Type B pancreatic cell (in vitro differentiated cells): ENCODE results near the gene CSNK1D. TPM values are rescaled to one million over a fixed set of nuclear protein-coding genes. Genes with fewer than 3 reads are reported as not detected.

Source experiments
- DNase-seq: peaks from one replicate; pipeline ENCODE4 v3.0.0; 2021; ENCODE audit warnings: mixed read lengths; ENCODE audit not compliant: unreplicated experiment; ENCODE audit errors: extremely low spot score
- H3K27ac Mint-ChIP-seq: 2 replicates; pipeline ENCODE4 v1.8.0; 2021; ENCODE audit warnings: mild to moderate bottlenecking, mixed read lengths
- H3K27me3 Mint-ChIP-seq: 2 replicates; pipeline ENCODE4 v1.8.0; 2021; ENCODE audit warnings: mixed read lengths
- H3K36me3 Mint-ChIP-seq: 2 replicates; pipeline ENCODE4 v1.8.0; 2021; ENCODE audit warnings: mixed read lengths
- H3K4me1 Mint-ChIP-seq: one replicate; pipeline ENCODE4 v1.8.0; 2021; ENCODE audit warnings: mixed read lengths; ENCODE audit not compliant: unreplicated experiment
- H3K4me3 Mint-ChIP-seq: 2 replicates; pipeline ENCODE4 v1.8.0; 2021; ENCODE audit warnings: mild to moderate bottlenecking, mixed read lengths
- H3K9me3 Mint-ChIP-seq: 2 replicates; pipeline ENCODE4 v1.8.0; 2021; ENCODE audit warnings: mixed read lengths
- CTCF ChIP-seq: fragments of 200-600 bp; sonication (generic); conservative IDR thresholded peaks from 2 replicates; pipeline ENCODE4 v1.5.0; 2021; ENCODE audit warnings: antibody characterized with exemption, mild to moderate bottlenecking
- total RNA-seq: library from RNA; stranded (reverse); gene quantifications from 2 replicates; pipeline ENCODE4 v1.2.1, GENCODE V29; 2021; ENCODE audit warnings: low replicate concordance

CSNK1D gene
- total RNA-seq, 1 donor from 2014 or later, result 176 TPM

- Mint-ChIP-seq H3K4me1 (peaks cover 10% of the 10 kb centered on the region), H3K27me3 (no peaks in the 10 kb centered on the region), H3K27ac (no peak overlapping the region)
Measured at GRCh38 chr17:82200743-82201497, 72.6 kb downstream of the CSNK1D start.

GRCh38 chr17:82200135-82200534, 73.4 kb downstream of the CSNK1D start:
- H3K27me3 Mint-ChIP-seq, result no peaks in the 10 kb centered on the region
- DNase-seq, result no peak
- peaks cover 3% of the 10 kb centered on the region for H3K4me1 Mint-ChIP-seq
- H3K36me3 Mint-ChIP-seq, result peaks cover 12% of the 10 kb centered on the region
- H3K27ac Mint-ChIP-seq, result no peak overlapping the region
- H3K4me3 Mint-ChIP-seq, result no peak overlapping the region
- no peaks in the 10 kb centered on the region for H3K9me3 Mint-ChIP-seq
- TF ChIP-seq CTCF, result no peak

More at GRCh38 chr17:82200743-82201497, 72.6 kb downstream of the CSNK1D start:
- no peaks in the 10 kb centered on the region for H3K9me3 Mint-ChIP-seq
- DNase-seq, result no peak
- TF ChIP-seq CTCF, result no peak
- no peak overlapping the region for H3K4me3 Mint-ChIP-seq
- H3K36me3 Mint-ChIP-seq, result peaks cover 8% of the 10 kb centered on the region

GRCh38 chr17:82199496-82199895, 74.0 kb downstream of the CSNK1D start:
- Mint-ChIP-seq H3K4me3 (no peak overlapping the region), H3K27ac (no peak overlapping the region), H3K27me3 (no peaks in the 10 kb centered on the region), H3K4me1 (no peaks in the 10 kb centered on the region), H3K9me3 (no peaks in the 10 kb centered on the region), H3K36me3 (peaks cover 12% of the 10 kb centered on the region)
- no peak for DNase-seq
- no peak for TF ChIP-seq CTCF

GRCh38 chr17:82198092-82198491, 75.4 kb downstream of the CSNK1D start:
- Mint-ChIP-seq H3K27ac (no peak overlapping the region), H3K27me3 (no peaks in the 10 kb centered on the region), H3K4me3 (no peak overlapping the region), H3K36me3 (peaks cover 14% of the 10 kb centered on the region), H3K4me1 (no peaks in the 10 kb centered on the region), H3K9me3 (no peaks in the 10 kb centered on the region)
- DNase-seq, result no peak
- TF ChIP-seq CTCF, result no peak

GRCh38 chr17:82195675-82196672, 77.5 kb downstream of the CSNK1D start:
- H3K27me3 Mint-ChIP-seq, result no peaks in the 10 kb centered on the region
- H3K4me3 Mint-ChIP-seq, result no peak overlapping the region

More at GRCh38 chr17:82195675-82196672, 77.5 kb downstream of the CSNK1D start:
- Mint-ChIP-seq H3K27ac (no peak overlapping the region), H3K9me3 (no peaks in the 10 kb centered on the region), H3K36me3 (peaks cover 17% of the 10 kb centered on the region), H3K4me1 (no peaks in the 10 kb centered on the region)
- DNase-seq, result no peak
- TF ChIP-seq CTCF, result no peak
